T-helper 2 cell treated with Interferon-gamma antibody and Interleukin-4, amounts not matched to agents 5 μg/mL and 100 μg/mL, for 36 hours (primary cell): ENCODE results near the gene CLEC18A.
"Not testable (repeated sequence)": the region's sequence is repeated elsewhere in the genome, so short reads cannot be mapped to it uniquely, and the experiment has no call there.

Source experiments
- DNase-seq: peaks from one replicate; pipeline ENCODE4 v3.0.0; 2021; ENCODE audit warnings: low spot score
- H3K27ac Mint-ChIP-seq: one replicate; pipeline ENCODE4 v1.8.0; 2021; ENCODE audit warnings: mild to moderate bottlenecking, mixed read lengths
- H3K27me3 Mint-ChIP-seq: one replicate; pipeline ENCODE4 v1.8.0; 2021; ENCODE audit warnings: low read depth, mixed read lengths
- H3K36me3 Mint-ChIP-seq: one replicate; pipeline ENCODE4 v1.8.0; 2021; ENCODE audit warnings: low read depth, mixed read lengths
- H3K4me1 Mint-ChIP-seq: one replicate; pipeline ENCODE4 v1.8.0; 2021; ENCODE audit warnings: low read depth, mixed read lengths
- H3K4me3 Mint-ChIP-seq: one replicate; pipeline ENCODE4 v1.8.0; 2022; ENCODE audit warnings: mild to moderate bottlenecking, moderate library complexity, mixed read lengths
- H3K9me3 Mint-ChIP-seq: one replicate; pipeline ENCODE4 v1.8.0; 2021; ENCODE audit warnings: mixed read lengths

The CLEC18A gene

GRCh38 chr16:69951672-69952031 is 518 bp downstream of the CLEC18A start:
- not testable (repeated sequence) for H3K36me3 Mint-ChIP-seq, H3K9me3 Mint-ChIP-seq, H3K4me1 Mint-ChIP-seq, DNase-seq, H3K4me3 Mint-ChIP-seq, H3K27ac Mint-ChIP-seq, H3K27me3 Mint-ChIP-seq

GRCh38 chr16:69952116-69952515 is 982 bp downstream of the CLEC18A start:
- H3K9me3 Mint-ChIP-seq, DNase-seq, H3K4me3 Mint-ChIP-seq, H3K36me3 Mint-ChIP-seq, H3K27ac Mint-ChIP-seq, H3K4me1 Mint-ChIP-seq, H3K27me3 Mint-ChIP-seq: not testable (repeated sequence)

GRCh38 chr16:69952572-69953355 is 1.6 kb downstream of the CLEC18A start:
- not testable (repeated sequence) for H3K9me3 Mint-ChIP-seq, H3K4me3 Mint-ChIP-seq, DNase-seq, H3K27ac Mint-ChIP-seq, H3K27me3 Mint-ChIP-seq, H3K4me1 Mint-ChIP-seq, H3K36me3 Mint-ChIP-seq

- not testable (repeated sequence) for DNase-seq, H3K4me3 Mint-ChIP-seq
These were observed 3.1 kb downstream of the CLEC18A start for GRCh38 chr16:69954241-69954640.

GRCh38 chr16:69963312-69963711 is 12.2 kb downstream of the CLEC18A start:
- H3K27ac Mint-ChIP-seq, H3K36me3 Mint-ChIP-seq, H3K4me3 Mint-ChIP-seq, DNase-seq, H3K4me1 Mint-ChIP-seq, H3K27me3 Mint-ChIP-seq, H3K9me3 Mint-ChIP-seq: not testable (repeated sequence)

More at GRCh38 chr16:69954241-69954640, 3.1 kb downstream of the CLEC18A start:
- not testable (repeated sequence) for H3K9me3 Mint-ChIP-seq, H3K36me3 Mint-ChIP-seq, H3K27ac Mint-ChIP-seq, H3K27me3 Mint-ChIP-seq, H3K4me1 Mint-ChIP-seq

- not testable (repeated sequence) for H3K4me3 Mint-ChIP-seq
These were observed 14.0 kb downstream of the CLEC18A start for GRCh38 chr16:69964960-69965660.

GRCh38 chr16:69965661-69966054 is 14.5 kb downstream of the CLEC18A start:
- not testable (repeated sequence) for H3K27me3 Mint-ChIP-seq, H3K9me3 Mint-ChIP-seq, H3K36me3 Mint-ChIP-seq, H3K27ac Mint-ChIP-seq, H3K4me3 Mint-ChIP-seq, H3K4me1 Mint-ChIP-seq, DNase-seq

More at GRCh38 chr16:69964960-69965660, 14.0 kb downstream of the CLEC18A start:
- DNase-seq, H3K4me1 Mint-ChIP-seq, H3K9me3 Mint-ChIP-seq, H3K27ac Mint-ChIP-seq, H3K36me3 Mint-ChIP-seq, H3K27me3 Mint-ChIP-seq: not testable (repeated sequence)

GRCh38 chr16:69967688-69968087 is 16.6 kb downstream of the CLEC18A start:
- H3K36me3 Mint-ChIP-seq, DNase-seq, H3K4me1 Mint-ChIP-seq, H3K9me3 Mint-ChIP-seq, H3K27me3 Mint-ChIP-seq, H3K4me3 Mint-ChIP-seq, H3K27ac Mint-ChIP-seq: not testable (repeated sequence)

GRCh38 chr16:69968125-69968524 is 17.0 kb downstream of the CLEC18A start:
- not testable (repeated sequence) for H3K36me3 Mint-ChIP-seq, DNase-seq, H3K9me3 Mint-ChIP-seq, H3K27me3 Mint-ChIP-seq, H3K4me1 Mint-ChIP-seq, H3K27ac Mint-ChIP-seq, H3K4me3 Mint-ChIP-seq

- H3K36me3 Mint-ChIP-seq, H3K27me3 Mint-ChIP-seq, H3K4me1 Mint-ChIP-seq, DNase-seq, H3K9me3 Mint-ChIP-seq, H3K4me3 Mint-ChIP-seq, H3K27ac Mint-ChIP-seq: not testable (repeated sequence)
These were observed 18.5 kb downstream of the CLEC18A start for GRCh38 chr16:69969657-69970056.

GRCh38 chr16:69972120-69972519 is 21.0 kb downstream of the CLEC18A start:
- not testable (repeated sequence) for H3K36me3 Mint-ChIP-seq, H3K27me3 Mint-ChIP-seq, H3K4me1 Mint-ChIP-seq, H3K4me3 Mint-ChIP-seq, H3K9me3 Mint-ChIP-seq, DNase-seq, H3K27ac Mint-ChIP-seq

- H3K36me3 Mint-ChIP-seq, H3K9me3 Mint-ChIP-seq, H3K27ac Mint-ChIP-seq, H3K4me1 Mint-ChIP-seq, H3K4me3 Mint-ChIP-seq, H3K27me3 Mint-ChIP-seq, DNase-seq: not testable (repeated sequence)
These were observed 21.8 kb downstream of the CLEC18A start for GRCh38 chr16:69972935-69973334.

- not testable (repeated sequence) for H3K27ac Mint-ChIP-seq, H3K4me1 Mint-ChIP-seq, DNase-seq, H3K27me3 Mint-ChIP-seq, H3K36me3 Mint-ChIP-seq, H3K9me3 Mint-ChIP-seq, H3K4me3 Mint-ChIP-seq
These were observed 34.1 kb downstream of the CLEC18A start for GRCh38 chr16:69985196-69985595.

- not testable (repeated sequence) for H3K27ac Mint-ChIP-seq, H3K4me3 Mint-ChIP-seq, H3K27me3 Mint-ChIP-seq, H3K9me3 Mint-ChIP-seq, DNase-seq, H3K4me1 Mint-ChIP-seq, H3K36me3 Mint-ChIP-seq
These were observed 46.8 kb downstream of the CLEC18A start for GRCh38 chr16:69997956-69998355.

- not testable (repeated sequence) for H3K36me3 Mint-ChIP-seq, H3K27ac Mint-ChIP-seq, H3K27me3 Mint-ChIP-seq, H3K4me1 Mint-ChIP-seq, H3K4me3 Mint-ChIP-seq, H3K9me3 Mint-ChIP-seq, DNase-seq
These were observed 48.7 kb downstream of the CLEC18A start for GRCh38 chr16:69999801-70000200.
